Measurements from ENCODE around the gene YY1AP1.
"Not testable (repeated sequence)": the region's sequence is repeated elsewhere in the genome, so short reads cannot be mapped to it uniquely, and the experiment has no call there.

YY1AP1 gene, protein sequence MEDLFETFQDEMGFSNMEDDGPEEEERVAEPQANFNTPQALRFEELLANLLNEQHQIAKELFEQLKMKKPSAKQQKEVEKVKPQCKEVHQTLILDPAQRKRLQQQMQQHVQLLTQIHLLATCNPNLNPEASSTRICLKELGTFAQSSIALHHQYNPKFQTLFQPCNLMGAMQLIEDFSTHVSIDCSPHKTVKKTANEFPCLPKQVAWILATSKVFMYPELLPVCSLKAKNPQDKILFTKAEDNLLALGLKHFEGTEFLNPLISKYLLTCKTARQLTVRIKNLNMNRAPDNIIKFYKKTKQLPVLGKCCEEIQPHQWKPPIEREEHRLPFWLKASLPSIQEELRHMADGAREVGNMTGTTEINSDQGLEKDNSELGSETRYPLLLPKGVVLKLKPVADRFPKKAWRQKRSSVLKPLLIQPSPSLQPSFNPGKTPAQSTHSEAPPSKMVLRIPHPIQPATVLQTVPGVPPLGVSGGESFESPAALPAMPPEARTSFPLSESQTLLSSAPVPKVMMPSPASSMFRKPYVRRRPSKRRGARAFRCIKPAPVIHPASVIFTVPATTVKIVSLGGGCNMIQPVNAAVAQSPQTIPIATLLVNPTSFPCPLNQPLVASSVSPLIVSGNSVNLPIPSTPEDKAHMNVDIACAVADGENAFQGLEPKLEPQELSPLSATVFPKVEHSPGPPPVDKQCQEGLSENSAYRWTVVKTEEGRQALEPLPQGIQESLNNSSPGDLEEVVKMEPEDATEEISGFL

DNA sequence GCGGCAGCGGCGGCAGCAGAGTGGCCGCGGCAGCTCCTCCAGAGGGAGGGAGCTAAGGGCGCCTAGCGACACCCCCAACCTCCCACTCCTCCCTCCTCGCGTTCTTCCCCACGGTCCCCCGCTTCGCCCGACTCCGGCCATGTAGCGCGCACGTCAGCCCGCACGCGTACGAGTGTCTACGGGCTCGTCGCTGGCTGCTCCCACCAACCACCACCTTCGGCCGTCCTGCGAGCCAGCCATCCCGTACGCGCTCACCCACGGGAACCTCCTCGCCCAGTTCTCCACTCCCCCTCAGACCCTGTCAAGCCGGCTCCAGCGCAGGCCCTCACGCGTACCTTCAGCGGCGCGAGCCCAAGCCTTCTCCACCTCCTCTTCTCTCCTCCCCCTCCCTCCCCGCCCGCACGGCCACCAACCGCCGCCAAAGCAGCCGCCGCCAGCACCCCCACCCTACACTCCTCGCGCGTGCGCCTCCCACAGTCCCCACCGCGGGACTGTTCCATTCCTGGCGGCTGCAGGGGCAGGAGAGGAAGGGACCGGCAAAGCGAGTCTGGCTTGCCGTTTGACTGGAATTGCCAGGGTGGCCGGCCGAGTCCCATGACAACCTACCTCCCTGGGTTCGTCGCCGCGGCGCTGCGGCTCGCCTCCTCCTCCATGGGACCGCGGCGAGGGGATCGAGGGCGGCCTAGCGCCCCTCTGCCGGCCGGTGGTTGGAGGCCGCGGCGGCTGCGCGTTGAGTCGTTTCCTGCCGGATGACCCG, at the start of gene YY1AP1:
TSS of gene YY1AP1 (minus strand) at position 451 of the 757 bp plus-strand sequence. CDS start 8,338 bp downstream, outside the sequence.
- peak within 1 kb of the TSS; percentile 95 for H3K4me3 ChIP-seq (ENCODE audit: low read length)
- DNase-seq (ENCODE audit: low read depth), result peak; percentile 87
- TF ChIP-seq, protein P1, sequence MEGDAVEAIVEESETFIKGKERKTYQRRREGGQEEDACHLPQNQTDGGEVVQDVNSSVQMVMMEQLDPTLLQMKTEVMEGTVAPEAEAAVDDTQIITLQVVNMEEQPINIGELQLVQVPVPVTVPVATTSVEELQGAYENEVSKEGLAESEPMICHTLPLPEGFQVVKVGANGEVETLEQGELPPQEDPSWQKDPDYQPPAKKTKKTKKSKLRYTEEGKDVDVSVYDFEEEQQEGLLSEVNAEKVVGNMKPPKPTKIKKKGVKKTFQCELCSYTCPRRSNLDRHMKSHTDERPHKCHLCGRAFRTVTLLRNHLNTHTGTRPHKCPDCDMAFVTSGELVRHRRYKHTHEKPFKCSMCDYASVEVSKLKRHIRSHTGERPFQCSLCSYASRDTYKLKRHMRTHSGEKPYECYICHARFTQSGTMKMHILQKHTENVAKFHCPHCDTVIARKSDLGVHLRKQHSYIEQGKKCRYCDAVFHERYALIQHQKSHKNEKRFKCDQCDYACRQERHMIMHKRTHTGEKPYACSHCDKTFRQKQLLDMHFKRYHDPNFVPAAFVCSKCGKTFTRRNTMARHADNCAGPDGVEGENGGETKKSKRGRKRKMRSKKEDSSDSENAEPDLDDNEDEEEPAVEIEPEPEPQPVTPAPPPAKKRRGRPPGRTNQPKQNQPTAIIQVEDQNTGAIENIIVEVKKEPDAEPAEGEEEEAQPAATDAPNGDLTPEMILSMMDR (conservative IDR thresholded peaks at IDR 0.05; ENCODE audit: low read length), result no peak

- no peak overlapping the region for H3K4me3 ChIP-seq (ENCODE audit: low read length)
- TF ChIP-seq, protein P1 (conservative IDR thresholded peaks at IDR 0.05; ENCODE audit: low read length), result peak; percentile 75
- DNase-seq (ENCODE audit: low read depth), result peak; percentile 72
These were observed 40.7 kb upstream of the YY1AP1 start for GRCh38 chr1:155729031-155729898.

DNA sequence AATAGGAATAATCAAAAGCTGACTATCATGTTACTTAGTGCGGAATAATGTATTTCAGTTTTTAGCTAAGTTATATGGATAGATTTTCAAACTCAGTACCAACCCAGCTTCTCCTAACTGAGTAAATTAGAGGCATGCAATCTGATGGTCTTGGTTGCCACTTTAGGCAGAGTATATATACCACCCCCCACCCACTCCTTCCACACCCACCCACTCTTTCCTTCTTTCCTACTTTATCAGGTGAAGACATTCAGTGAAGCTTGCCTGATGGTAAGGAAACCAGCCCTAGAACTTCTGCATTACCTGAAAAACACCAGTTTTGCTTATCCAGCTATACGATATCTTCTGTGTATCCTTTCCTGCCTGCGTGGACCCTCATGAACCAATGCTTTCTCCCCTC, 36.6 kb upstream of the YY1AP1 start:
- no peak overlapping the region for H3K4me3 ChIP-seq (ENCODE audit: low read length)
- no peak for DNase-seq (ENCODE audit: low read depth)
- TF ChIP-seq, protein P1 (conservative IDR thresholded peaks at IDR 0.05; ENCODE audit: low read length), result no peak

GRCh38 chr1:155719703-155720102, 31.1 kb upstream of the YY1AP1 start:
- no peak for DNase-seq (ENCODE audit: low read depth)
- TF ChIP-seq, protein P1 (conservative IDR thresholded peaks at IDR 0.05; ENCODE audit: low read length), result no peak
- no peak overlapping the region for H3K4me3 ChIP-seq (ENCODE audit: low read length)

- not testable (repeated sequence) for H3K4me3 ChIP-seq (ENCODE audit: low read length); DNase-seq (ENCODE audit: low read depth)
These were observed 30.0 kb upstream of the YY1AP1 start for GRCh38 chr1:155718524-155719115.

DNA sequence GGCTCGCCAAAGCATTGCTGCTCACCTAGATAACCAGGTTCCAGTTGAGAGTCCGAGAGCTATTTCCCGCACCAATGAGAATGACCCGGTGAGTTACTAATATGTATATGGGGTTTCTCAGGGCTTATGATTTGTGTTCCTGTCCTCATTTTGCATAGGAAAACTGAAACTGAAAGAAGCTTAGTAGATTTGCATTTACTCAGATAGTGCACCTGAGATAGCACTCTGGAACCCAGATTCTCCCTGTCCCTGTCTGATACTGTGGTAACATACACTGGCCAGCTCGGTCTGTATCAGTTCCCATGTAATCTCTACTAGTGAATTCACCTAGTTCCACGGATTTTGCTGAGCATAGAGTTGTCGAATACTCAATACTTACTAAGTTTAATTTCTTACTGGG, 28.5 kb upstream of the YY1AP1 start:
- no peak overlapping the region for H3K4me3 ChIP-seq (ENCODE audit: low read length)
- TF ChIP-seq, protein P1 (conservative IDR thresholded peaks at IDR 0.05; ENCODE audit: low read length), result no peak
- no peak for DNase-seq (ENCODE audit: low read depth)

Measured in AG10803 (cell line).